ENCODE results near the gene IFT122.

IFT122 gene

DNA sequence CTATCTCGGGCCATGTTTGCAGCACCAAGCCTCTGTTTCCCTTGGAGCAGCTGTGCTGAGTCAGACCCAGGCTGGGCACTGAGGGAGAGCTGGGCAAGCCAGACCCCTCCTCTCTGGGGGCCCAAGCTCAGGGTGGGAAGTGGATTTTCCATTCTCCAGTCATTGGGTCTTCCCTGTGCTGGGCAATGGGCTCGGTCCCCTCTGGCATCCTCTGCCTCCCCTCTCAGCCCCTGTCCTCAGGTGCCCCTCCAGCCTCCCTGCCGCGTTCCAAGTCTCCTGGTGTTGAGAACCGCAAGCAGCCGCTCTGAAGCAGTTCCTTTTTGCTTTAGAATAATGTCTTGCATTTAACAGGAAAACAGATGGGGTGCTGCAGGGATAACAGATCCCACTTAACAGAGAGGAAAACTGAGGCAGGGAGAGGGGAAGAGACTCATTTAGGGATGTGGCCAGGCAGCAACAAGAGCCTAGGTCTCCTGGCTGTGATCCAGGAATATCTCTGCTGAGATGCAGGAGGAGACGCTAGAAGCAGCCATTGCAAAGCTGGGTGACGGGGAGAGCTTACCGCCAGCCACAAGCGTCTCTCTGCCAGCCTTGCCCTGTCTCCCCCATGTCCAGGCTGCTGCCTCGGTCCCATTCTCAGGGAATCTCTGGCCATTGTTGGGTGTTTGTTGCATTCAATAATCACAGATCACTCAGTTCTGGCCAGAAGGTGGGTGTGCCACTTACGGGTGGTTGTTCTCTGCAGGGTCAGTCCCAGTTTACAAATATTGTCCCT lies 89.6 kb downstream of the IFT122 start:
- DNase-seq (ENCODE audit: low spot score), result no peak
- TF ChIP-seq, protein P1, sequence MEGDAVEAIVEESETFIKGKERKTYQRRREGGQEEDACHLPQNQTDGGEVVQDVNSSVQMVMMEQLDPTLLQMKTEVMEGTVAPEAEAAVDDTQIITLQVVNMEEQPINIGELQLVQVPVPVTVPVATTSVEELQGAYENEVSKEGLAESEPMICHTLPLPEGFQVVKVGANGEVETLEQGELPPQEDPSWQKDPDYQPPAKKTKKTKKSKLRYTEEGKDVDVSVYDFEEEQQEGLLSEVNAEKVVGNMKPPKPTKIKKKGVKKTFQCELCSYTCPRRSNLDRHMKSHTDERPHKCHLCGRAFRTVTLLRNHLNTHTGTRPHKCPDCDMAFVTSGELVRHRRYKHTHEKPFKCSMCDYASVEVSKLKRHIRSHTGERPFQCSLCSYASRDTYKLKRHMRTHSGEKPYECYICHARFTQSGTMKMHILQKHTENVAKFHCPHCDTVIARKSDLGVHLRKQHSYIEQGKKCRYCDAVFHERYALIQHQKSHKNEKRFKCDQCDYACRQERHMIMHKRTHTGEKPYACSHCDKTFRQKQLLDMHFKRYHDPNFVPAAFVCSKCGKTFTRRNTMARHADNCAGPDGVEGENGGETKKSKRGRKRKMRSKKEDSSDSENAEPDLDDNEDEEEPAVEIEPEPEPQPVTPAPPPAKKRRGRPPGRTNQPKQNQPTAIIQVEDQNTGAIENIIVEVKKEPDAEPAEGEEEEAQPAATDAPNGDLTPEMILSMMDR (IDR thresholded peaks at IDR 0.05; ENCODE audit: borderline replicate concordance, control extremely low read depth, extremely low read depth, insufficient read depth, missing control alignments), result no peak
- in situ Hi-C loops (cut with MboI; ENCODE audit: low sequenced_read_pairs, unreplicated experiment), result no loop called here

DNA sequence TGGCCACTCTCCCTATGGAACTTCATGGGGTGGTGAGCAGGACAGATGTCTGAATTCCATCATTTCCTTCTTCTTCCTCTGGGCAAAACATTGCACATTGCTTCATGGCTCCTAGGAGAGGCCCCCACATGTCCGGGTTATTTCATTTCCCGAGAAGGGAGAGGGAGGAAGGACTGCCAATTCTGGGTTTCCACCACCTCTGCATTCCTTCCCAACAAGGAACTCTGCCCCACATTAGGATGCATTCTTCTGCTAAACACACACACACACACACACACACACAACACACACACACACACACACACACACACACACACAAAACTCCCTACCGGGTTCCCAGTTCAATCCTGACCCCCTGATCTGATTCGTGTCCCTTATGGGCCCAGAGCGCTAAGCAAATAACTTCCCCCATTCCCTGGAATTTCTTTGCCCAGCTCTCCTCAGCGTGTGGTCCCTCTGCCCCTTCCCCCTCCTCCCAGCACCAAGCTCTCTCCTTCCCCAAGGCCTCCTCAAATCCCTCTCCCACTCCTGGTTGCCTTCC lies 90.3 kb downstream of the IFT122 start:
- in situ Hi-C loops (cut with MboI; ENCODE audit: low sequenced_read_pairs, unreplicated experiment), result no loop called here
- DNase-seq (ENCODE audit: low spot score), result no peak
- TF ChIP-seq, protein P1 (IDR thresholded peaks at IDR 0.05; ENCODE audit: borderline replicate concordance, control extremely low read depth, extremely low read depth, insufficient read depth, missing control alignments), result no peak

DNA sequence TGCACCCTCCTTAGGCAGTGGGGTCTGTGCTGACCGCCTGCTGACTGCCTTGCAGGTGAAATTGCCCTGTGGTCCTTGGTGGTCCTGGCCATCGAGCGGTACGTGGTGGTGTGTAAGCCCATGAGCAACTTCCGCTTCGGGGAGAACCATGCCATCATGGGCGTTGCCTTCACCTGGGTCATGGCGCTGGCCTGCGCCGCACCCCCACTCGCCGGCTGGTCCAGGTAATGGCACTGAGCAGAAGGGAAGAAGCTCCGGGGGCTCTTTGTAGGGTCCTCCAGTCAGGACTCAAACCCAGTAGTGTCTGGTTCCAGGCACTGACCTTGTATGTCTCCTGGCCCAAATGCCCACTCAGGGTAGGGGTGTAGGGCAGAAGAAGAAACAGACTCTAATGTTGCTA lies 90.8 kb downstream of the IFT122 start:
- in situ Hi-C loops (cut with MboI; ENCODE audit: low sequenced_read_pairs, unreplicated experiment), result no loop called here
- TF ChIP-seq, protein P1 (IDR thresholded peaks at IDR 0.05; ENCODE audit: borderline replicate concordance, control extremely low read depth, extremely low read depth, insufficient read depth, missing control alignments), result no peak

DNA sequence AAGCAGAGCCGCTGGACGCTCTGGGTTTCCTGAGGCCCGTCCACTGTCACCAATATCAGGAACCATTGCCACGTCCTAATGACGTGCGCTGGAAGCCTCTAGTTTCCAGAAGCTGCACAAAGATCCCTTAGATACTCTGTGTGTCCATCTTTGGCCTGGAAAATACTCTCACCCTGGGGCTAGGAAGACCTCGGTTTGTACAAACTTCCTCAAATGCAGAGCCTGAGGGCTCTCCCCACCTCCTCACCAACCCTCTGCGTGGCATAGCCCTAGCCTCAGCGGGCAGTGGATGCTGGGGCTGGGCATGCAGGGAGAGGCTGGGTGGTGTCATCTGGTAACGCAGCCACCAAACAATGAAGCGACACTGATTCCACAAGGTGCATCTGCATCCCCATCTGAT lies 91.7 kb downstream of the IFT122 start:
- in situ Hi-C loops (cut with MboI; ENCODE audit: low sequenced_read_pairs, unreplicated experiment), result no loop called here
- TF ChIP-seq, protein P1 (IDR thresholded peaks at IDR 0.05; ENCODE audit: borderline replicate concordance, control extremely low read depth, extremely low read depth, insufficient read depth, missing control alignments), result no peak
- no peak for DNase-seq (ENCODE audit: low spot score)

More for the DNA sequence above, 90.8 kb downstream of the IFT122 start:
- no peak for DNase-seq (ENCODE audit: low spot score)

DNA sequence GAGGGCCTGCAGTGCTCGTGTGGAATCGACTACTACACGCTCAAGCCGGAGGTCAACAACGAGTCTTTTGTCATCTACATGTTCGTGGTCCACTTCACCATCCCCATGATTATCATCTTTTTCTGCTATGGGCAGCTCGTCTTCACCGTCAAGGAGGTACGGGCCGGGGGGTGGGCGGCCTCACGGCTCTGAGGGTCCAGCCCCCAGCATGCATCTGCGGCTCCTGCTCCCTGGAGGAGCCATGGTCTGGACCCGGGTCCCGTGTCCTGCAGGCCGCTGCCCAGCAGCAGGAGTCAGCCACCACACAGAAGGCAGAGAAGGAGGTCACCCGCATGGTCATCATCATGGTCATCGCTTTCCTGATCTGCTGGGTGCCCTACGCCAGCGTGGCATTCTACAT lies 92.2 kb downstream of the IFT122 start:
- in situ Hi-C loops (cut with MboI; ENCODE audit: low sequenced_read_pairs, unreplicated experiment), result no loop called here
- TF ChIP-seq, protein P1 (IDR thresholded peaks at IDR 0.05; ENCODE audit: borderline replicate concordance, control extremely low read depth, extremely low read depth, insufficient read depth, missing control alignments), result no peak
- DNase-seq (ENCODE audit: low spot score), result no peak

DNA sequence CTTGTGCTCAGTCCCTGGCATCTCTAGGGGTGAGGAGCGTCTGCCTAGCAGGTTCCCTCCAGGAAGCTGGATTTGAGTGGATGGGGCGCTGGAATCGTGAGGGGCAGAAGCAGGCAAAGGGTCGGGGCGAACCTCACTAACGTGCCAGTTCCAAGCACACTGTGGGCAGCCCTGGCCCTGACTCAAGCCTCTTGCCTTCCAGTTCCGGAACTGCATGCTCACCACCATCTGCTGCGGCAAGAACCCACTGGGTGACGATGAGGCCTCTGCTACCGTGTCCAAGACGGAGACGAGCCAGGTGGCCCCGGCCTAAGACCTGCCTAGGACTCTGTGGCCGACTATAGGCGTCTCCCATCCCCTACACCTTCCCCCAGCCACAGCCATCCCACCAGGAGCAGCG lies 93.4 kb downstream of the IFT122 start:
- in situ Hi-C loops (cut with MboI; ENCODE audit: low sequenced_read_pairs, unreplicated experiment), result no loop called here
- DNase-seq (ENCODE audit: low spot score), result no peak
- TF ChIP-seq, protein P1 (IDR thresholded peaks at IDR 0.05; ENCODE audit: borderline replicate concordance, control extremely low read depth, extremely low read depth, insufficient read depth, missing control alignments), result no peak
